NCI-H2227 (cell line): ENCODE data around the gene EIF4E1B.

Experiments used
- DNase-seq: peaks from one replicate; lab custom pipeline; 2025; ENCODE audit not compliant: unreplicated experiment; lab: John Stamatoyannopoulos, UW

EIF4E1B gene

GRCh38 chr5:176680226-176680563 lies 49.7 kb downstream of the EIF4E1B start:
- DNase-seq = no peak

GRCh38 chr5:176682016-176682531 lies 51.6 kb downstream of the EIF4E1B start:
- no peak for DNase-seq

- DNase-seq = no peak
Measured at GRCh38 chr5:176685010-176685409, 54.5 kb downstream of the EIF4E1B start.

GRCh38 chr5:176687247-176687646 lies 56.8 kb downstream of the EIF4E1B start:
- no peak for DNase-seq

GRCh38 chr5:176687881-176688280 lies 57.4 kb downstream of the EIF4E1B start:
- DNase-seq = no peak

- DNase-seq = no peak
Measured at GRCh38 chr5:176690911-176691310, 60.4 kb downstream of the EIF4E1B start.

- DNase-seq = no peak
Measured at GRCh38 chr5:176691524-176691923, 61.0 kb downstream of the EIF4E1B start.

- DNase-seq = no peak
Measured at GRCh38 chr5:176692326-176692725, 61.9 kb downstream of the EIF4E1B start.

GRCh38 chr5:176692839-176693476 lies 62.5 kb downstream of the EIF4E1B start:
- peak; percentile 20 for DNase-seq

GRCh38 chr5:176693477-176693851 lies 63.0 kb downstream of the EIF4E1B start:
- DNase-seq = no peak

GRCh38 chr5:176694146-176694545 lies 63.7 kb downstream of the EIF4E1B start:
- DNase-seq = no peak

GRCh38 chr5:176694631-176695030 lies 64.2 kb downstream of the EIF4E1B start:
- DNase-seq = no peak

GRCh38 chr5:176695073-176695472 lies 64.6 kb downstream of the EIF4E1B start:
- DNase-seq = no peak
